Liver (tissue), 3 donors: ENCODE results near the gene HSD17B4.

ENCODE experiments used
- FOXA1 ChIP-seq: IDR thresholded peaks from 2 replicates; pipeline ENCODE4 v1.6.1; 2016; ENCODE audit warnings: antibody characterized with exemption
- FOXA2 ChIP-seq: IDR thresholded peaks from 2 replicates; pipeline ENCODE4 v1.6.1; 2016; ENCODE audit warnings: antibody characterized with exemption
- GABPA ChIP-seq, 2 donors: IDR thresholded peaks in 1 of 2; conservative IDR thresholded peaks in 1 of 2; 2 replicates each; pipeline ENCODE4 v1.6.1; 2016; ENCODE audit warnings: antibody characterized with exemption in 2 of 2, mild to moderate bottlenecking in 1 of 2, moderate library complexity in 1 of 2
- RAD21 ChIP-seq, 2 donors: IDR thresholded peaks; 2 replicates each; pipeline ENCODE4 v1.6.1; 2016; ENCODE audit warnings: antibody characterized with exemption in 2 of 2, mild to moderate bottlenecking in 2 of 2
- RXRA ChIP-seq, 2 donors: IDR thresholded peaks; 2 replicates each; pipeline ENCODE4 v1.6.1; 2017 to 2018; ENCODE audit warnings: antibody characterized with exemption in 2 of 2, mild to moderate bottlenecking in 1 of 2
- TAF1 ChIP-seq: conservative IDR thresholded peaks from 2 replicates; pipeline ENCODE4 v1.6.1; 2016; ENCODE audit warnings: antibody characterized with exemption, mild to moderate bottlenecking
- YY1 ChIP-seq: IDR thresholded peaks from 2 replicates; pipeline ENCODE4 v1.6.1; 2016; ENCODE audit warnings: antibody characterized with exemption, mild to moderate bottlenecking
- TF ChIP-seq, protein P1 (sequence below): IDR thresholded peaks from 2 replicates; pipeline ENCODE4 v1.6.1; 2016; ENCODE audit warnings: antibody characterized with exemption, mild to moderate bottlenecking
- TF ChIP-seq, protein P2 (sequence below): IDR thresholded peaks from 2 replicates; pipeline ENCODE4 v1.6.1; 2016; ENCODE audit warnings: antibody characterized with exemption
- TF ChIP-seq, protein P3 (sequence below): fragments of 150-350 bp; IDR thresholded peaks from 2 replicates; pipeline ENCODE4 v1.5.1; 2017; ENCODE audit warnings: improper control_type of control experiment, low read depth, low read length; ENCODE audit not compliant: missing input control
- TF ChIP-seq, protein P4 (sequence below): IDR thresholded peaks from 2 replicates; pipeline ENCODE4 v1.6.1; 2016; ENCODE audit warnings: antibody characterized with exemption
- donor health status: healthy.
- donor health status: healthy.

DNA sequence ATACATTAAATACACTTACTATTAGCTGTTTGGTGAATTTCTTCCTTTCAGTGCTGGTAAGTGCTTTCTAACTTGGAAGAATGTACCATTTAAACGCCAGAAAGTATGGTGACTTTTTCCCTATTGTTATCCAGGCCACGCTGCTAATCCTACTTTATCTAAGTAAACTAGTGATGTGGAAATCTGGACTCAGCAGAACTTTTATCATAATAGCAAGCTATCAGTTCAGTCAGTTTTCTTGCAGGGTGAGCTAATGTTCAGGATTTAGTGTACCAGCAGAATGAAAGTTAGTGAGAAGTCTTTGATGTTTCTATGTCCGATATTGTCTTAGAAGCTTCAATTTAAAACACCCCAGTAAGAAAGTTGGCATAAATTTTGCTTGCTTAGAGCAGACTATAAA, 72.2 kb downstream of the HSD17B4 start:
- TF ChIP-seq, protein P1, sequence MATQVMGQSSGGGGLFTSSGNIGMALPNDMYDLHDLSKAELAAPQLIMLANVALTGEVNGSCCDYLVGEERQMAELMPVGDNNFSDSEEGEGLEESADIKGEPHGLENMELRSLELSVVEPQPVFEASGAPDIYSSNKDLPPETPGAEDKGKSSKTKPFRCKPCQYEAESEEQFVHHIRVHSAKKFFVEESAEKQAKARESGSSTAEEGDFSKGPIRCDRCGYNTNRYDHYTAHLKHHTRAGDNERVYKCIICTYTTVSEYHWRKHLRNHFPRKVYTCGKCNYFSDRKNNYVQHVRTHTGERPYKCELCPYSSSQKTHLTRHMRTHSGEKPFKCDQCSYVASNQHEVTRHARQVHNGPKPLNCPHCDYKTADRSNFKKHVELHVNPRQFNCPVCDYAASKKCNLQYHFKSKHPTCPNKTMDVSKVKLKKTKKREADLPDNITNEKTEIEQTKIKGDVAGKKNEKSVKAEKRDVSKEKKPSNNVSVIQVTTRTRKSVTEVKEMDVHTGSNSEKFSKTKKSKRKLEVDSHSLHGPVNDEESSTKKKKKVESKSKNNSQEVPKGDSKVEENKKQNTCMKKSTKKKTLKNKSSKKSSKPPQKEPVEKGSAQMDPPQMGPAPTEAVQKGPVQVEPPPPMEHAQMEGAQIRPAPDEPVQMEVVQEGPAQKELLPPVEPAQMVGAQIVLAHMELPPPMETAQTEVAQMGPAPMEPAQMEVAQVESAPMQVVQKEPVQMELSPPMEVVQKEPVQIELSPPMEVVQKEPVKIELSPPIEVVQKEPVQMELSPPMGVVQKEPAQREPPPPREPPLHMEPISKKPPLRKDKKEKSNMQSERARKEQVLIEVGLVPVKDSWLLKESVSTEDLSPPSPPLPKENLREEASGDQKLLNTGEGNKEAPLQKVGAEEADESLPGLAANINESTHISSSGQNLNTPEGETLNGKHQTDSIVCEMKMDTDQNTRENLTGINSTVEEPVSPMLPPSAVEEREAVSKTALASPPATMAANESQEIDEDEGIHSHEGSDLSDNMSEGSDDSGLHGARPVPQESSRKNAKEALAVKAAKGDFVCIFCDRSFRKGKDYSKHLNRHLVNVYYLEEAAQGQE, result no peak
- TF ChIP-seq, protein P2, sequence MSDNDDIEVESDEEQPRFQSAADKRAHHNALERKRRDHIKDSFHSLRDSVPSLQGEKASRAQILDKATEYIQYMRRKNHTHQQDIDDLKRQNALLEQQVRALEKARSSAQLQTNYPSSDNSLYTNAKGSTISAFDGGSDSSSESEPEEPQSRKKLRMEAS, result peak; percentile 18
- TF ChIP-seq, protein P3, sequence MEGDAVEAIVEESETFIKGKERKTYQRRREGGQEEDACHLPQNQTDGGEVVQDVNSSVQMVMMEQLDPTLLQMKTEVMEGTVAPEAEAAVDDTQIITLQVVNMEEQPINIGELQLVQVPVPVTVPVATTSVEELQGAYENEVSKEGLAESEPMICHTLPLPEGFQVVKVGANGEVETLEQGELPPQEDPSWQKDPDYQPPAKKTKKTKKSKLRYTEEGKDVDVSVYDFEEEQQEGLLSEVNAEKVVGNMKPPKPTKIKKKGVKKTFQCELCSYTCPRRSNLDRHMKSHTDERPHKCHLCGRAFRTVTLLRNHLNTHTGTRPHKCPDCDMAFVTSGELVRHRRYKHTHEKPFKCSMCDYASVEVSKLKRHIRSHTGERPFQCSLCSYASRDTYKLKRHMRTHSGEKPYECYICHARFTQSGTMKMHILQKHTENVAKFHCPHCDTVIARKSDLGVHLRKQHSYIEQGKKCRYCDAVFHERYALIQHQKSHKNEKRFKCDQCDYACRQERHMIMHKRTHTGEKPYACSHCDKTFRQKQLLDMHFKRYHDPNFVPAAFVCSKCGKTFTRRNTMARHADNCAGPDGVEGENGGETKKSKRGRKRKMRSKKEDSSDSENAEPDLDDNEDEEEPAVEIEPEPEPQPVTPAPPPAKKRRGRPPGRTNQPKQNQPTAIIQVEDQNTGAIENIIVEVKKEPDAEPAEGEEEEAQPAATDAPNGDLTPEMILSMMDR, result no peak
- TF ChIP-seq YY1 (no peak), RXRA (IDR thresholded peaks at IDR 0.05) (no peak), FOXA2 (no peak), TAF1 (no peak), FOXA1 (no peak), GABPA (IDR thresholded peaks at IDR 0.05 in 1 of 2, conservative IDR thresholded peaks at IDR 0.05 in 1 of 2) (no peak), RAD21 (IDR thresholded peaks at IDR 0.05) (no peak)
- TF ChIP-seq, protein P4, sequence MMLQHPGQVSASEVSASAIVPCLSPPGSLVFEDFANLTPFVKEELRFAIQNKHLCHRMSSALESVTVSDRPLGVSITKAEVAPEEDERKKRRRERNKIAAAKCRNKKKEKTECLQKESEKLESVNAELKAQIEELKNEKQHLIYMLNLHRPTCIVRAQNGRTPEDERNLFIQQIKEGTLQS, result no peak
